ENCODE results near the gene TSSK6. TPM values are rescaled to one million over a fixed set of nuclear protein-coding genes. Genes with fewer than 3 reads are reported as not detected.

The TSSK6 gene
- total RNA-seq, 3 donors from 2014 or later, result 0.96 to 2.9 (median 2.3) TPM

- intact Hi-C loops (cut with DNase I; ENCODE audit: low total_unique reads), result no loop called here
- Histone ChIP-seq H3K27me3 (peaks cover 0 to 3% of the 10 kb centered on the region in 2 donors), H3K36me3 (no peaks in the 10 kb centered on the region), H3K4me1 (no peaks in the 10 kb centered on the region), H3K27ac (no peak overlapping the region), H3K9me3 (no peaks in the 10 kb centered on the region), H3K4me3 (no peak overlapping the region)
- TF ChIP-seq POLR2A (IDR thresholded peaks at IDR 0.05) (no peak), POLR2AphosphoS5 (IDR thresholded peaks at IDR 0.05) (no peak)
- TF ChIP-seq, protein P1, sequence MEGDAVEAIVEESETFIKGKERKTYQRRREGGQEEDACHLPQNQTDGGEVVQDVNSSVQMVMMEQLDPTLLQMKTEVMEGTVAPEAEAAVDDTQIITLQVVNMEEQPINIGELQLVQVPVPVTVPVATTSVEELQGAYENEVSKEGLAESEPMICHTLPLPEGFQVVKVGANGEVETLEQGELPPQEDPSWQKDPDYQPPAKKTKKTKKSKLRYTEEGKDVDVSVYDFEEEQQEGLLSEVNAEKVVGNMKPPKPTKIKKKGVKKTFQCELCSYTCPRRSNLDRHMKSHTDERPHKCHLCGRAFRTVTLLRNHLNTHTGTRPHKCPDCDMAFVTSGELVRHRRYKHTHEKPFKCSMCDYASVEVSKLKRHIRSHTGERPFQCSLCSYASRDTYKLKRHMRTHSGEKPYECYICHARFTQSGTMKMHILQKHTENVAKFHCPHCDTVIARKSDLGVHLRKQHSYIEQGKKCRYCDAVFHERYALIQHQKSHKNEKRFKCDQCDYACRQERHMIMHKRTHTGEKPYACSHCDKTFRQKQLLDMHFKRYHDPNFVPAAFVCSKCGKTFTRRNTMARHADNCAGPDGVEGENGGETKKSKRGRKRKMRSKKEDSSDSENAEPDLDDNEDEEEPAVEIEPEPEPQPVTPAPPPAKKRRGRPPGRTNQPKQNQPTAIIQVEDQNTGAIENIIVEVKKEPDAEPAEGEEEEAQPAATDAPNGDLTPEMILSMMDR (IDR thresholded peaks at IDR 0.05), result no peak
- DNase-seq (ENCODE audit: low spot score in 2 of 2), result no peak
Measured at GRCh38 chr19:19548915-19549759, 33.8 kb upstream of the TSSK6 start.

GRCh38 chr19:19547674-19548336 is 32.5 kb upstream of the TSSK6 start:
- Histone ChIP-seq H3K9me3 (no peaks in the 10 kb centered on the region), H3K27me3 (peaks cover 0 to 3% of the 10 kb centered on the region in 2 donors), H3K4me3 (no peak overlapping the region), H3K27ac (no peak overlapping the region), H3K36me3 (no peaks in the 10 kb centered on the region), H3K4me1 (no peaks in the 10 kb centered on the region)
- intact Hi-C loops (cut with DNase I; ENCODE audit: low total_unique reads), result no loop called here
- DNase-seq (ENCODE audit: low spot score in 2 of 2), result no peak
- TF ChIP-seq, protein P1 (IDR thresholded peaks at IDR 0.05), result no peak
- TF ChIP-seq POLR2A (IDR thresholded peaks at IDR 0.05) (no peak), POLR2AphosphoS5 (IDR thresholded peaks at IDR 0.05) (no peak)

- Histone ChIP-seq H3K4me1 (no peaks in the 10 kb centered on the region), H3K9me3 (no peaks in the 10 kb centered on the region), H3K36me3 (no peaks in the 10 kb centered on the region), H3K27ac (no peak overlapping the region), H3K4me3 (peak overlapping the region in 1 of 3 donors; percentile 39), H3K27me3 (peaks cover 0 to 3% of the 10 kb centered on the region in 2 donors)
- intact Hi-C loops (cut with DNase I; ENCODE audit: low total_unique reads), result no loop called here
- DNase-seq (ENCODE audit: low spot score in 2 of 2), result no peak
- TF ChIP-seq POLR2A (IDR thresholded peaks at IDR 0.05) (no peak), POLR2AphosphoS5 (IDR thresholded peaks at IDR 0.05) (no peak)
- TF ChIP-seq, protein P1 (IDR thresholded peaks at IDR 0.05), result no peak
Measured at GRCh38 chr19:19546751-19547162, 31.4 kb upstream of the TSSK6 start.

- no peak overlapping the region for H3K27ac ChIP-seq
- H3K4me3 ChIP-seq, result no peak overlapping the region
- intact Hi-C loops (cut with DNase I; ENCODE audit: low total_unique reads), result no loop called here
- H3K27me3 ChIP-seq, result peaks cover 0 to 3% of the 10 kb centered on the region in 2 donors
- TF ChIP-seq POLR2A (IDR thresholded peaks at IDR 0.05), result no peak
- TF ChIP-seq POLR2AphosphoS5 (IDR thresholded peaks at IDR 0.05), result no peak
- TF ChIP-seq, protein P1 (IDR thresholded peaks at IDR 0.05), result no peak
- no peaks in the 10 kb centered on the region for H3K9me3 ChIP-seq
- no peaks in the 10 kb centered on the region for H3K36me3 ChIP-seq
- H3K4me1 ChIP-seq, result peaks cover 0 to 7% of the 10 kb centered on the region in 2 donors
- no peak for DNase-seq (ENCODE audit: low spot score in 2 of 2)
Measured at GRCh38 chr19:19545707-19546106, 30.4 kb upstream of the TSSK6 start.
